HUDEP-2 (cell line): ENCODE data around the gene OR2T29.
"Not testable (repeated sequence)": the region's sequence is repeated elsewhere in the genome, so short reads cannot be mapped to it uniquely, and the experiment has no call there.

Source experiments
- DNase-seq, 76 experiments: peaks; one replicate each; lab custom pipeline; 2025; ENCODE audit not compliant: unreplicated experiment in 76 of 76; lab: John Stamatoyannopoulos, UW

Gene OR2T29

GRCh38 chr1:248562672-248563071 is at the start of gene OR2T29:
TSS of gene OR2T29 (minus strand) at chr1:248562772. CDS start at chr1:248559491, 3,281 bp downstream.
- not testable (repeated sequence) for DNase-seq

GRCh38 chr1:248611883-248612414 is 49.4 kb upstream of the OR2T29 start:
- no peak for DNase-seq

- no peak for DNase-seq
Measured at GRCh38 chr1:248610301-248610700, 47.7 kb upstream of the OR2T29 start.

DNA sequence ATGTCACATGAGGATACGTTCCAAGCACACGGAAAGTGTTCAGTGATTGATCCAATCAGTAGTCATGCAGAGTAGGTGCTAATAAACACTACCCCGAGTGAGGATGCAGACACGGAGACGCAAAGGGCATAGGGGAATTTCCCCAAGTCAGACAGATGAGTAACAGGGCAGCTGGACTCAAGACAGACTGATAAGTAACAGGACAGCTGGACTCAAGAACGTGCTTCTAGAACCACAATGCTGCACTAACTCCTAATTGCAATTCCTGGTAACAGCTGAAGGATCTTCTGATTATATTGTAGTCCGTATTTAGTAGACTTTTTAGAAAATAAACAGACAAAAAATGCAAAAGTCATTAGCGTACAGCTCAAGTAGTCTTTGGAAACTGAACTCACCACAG is 36.8 kb upstream of the OR2T29 start:
- DNase-seq = no peak

DNA sequence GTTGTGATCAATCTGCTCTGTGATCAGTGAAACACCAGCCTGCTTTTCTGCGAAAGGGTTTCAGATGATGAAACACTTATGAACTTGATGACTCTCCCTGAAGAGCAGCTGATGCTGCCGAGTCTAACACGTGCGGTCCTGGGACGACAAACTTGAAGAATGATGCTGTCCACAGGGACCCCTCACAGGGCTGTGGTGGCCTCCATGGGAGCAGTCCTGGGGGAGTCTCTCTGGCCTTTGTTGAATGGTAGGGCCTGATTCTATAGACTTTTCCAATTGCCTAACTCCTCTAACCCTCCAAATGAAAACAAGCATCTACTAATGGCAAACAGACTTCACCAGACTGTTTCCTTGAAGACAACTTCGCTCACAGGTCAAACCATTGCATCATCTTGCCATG is 35.0 kb upstream of the OR2T29 start, which contains the start of gene OR2T10:
Gene OR2T10, minus strand, starts transcription at position 112 of the 400 bp plus-strand sequence. CDS start 3,932 bp downstream, outside the sequence.
- DNase-seq = no peak

GRCh38 chr1:248596615-248597014 is 34.0 kb upstream of the OR2T29 start:
- DNase-seq = no peak

- DNase-seq = no peak
Measured at GRCh38 chr1:248593226-248593625, 30.7 kb upstream of the OR2T29 start.

DNA sequence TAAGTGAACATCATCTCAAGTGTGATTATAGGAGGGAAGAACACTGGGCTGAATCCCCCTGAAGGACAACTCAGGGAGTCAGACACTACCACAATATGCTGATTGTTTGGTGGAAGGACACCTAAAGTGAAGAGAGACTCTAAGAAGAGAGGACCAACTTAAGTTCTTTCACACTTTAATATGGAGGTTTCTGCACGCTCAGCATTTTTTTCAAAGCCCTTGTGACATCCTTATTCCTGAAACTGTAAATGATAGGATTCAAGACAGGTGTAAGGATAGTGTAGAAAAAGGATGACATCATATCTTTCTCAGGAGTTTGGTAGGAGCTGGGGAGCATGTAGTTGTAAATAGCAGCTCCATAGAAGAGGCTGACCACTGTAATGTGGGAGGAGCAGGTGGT is 30.1 kb upstream of the OR2T29 start:
- no peak for DNase-seq

DNA sequence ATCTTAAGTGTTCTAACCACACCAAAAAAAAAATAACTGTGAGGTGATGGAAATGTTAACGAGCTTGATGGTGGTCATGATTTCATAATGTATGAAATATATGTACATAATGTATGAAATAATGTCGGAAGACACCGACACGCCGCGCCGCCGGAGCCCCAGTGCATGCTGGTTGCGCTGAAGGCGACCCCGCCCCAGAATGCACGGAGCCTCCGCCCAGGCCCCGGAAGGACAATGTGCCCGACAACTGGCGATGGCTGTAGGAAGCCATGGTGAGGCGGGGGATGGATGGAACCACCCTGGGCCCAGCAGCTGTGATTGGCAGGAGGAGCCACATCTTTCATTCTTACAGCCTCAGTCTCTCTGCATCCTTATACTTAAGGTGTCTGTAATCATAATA is 27.5 kb upstream of the OR2T29 start:
- no peak for DNase-seq

GRCh38 chr1:248589334-248589733 is 26.8 kb upstream of the OR2T29 start:
- no peak for DNase-seq

- DNase-seq = no peak
Measured at GRCh38 chr1:248585266-248585665, 22.7 kb upstream of the OR2T29 start.

DNA sequence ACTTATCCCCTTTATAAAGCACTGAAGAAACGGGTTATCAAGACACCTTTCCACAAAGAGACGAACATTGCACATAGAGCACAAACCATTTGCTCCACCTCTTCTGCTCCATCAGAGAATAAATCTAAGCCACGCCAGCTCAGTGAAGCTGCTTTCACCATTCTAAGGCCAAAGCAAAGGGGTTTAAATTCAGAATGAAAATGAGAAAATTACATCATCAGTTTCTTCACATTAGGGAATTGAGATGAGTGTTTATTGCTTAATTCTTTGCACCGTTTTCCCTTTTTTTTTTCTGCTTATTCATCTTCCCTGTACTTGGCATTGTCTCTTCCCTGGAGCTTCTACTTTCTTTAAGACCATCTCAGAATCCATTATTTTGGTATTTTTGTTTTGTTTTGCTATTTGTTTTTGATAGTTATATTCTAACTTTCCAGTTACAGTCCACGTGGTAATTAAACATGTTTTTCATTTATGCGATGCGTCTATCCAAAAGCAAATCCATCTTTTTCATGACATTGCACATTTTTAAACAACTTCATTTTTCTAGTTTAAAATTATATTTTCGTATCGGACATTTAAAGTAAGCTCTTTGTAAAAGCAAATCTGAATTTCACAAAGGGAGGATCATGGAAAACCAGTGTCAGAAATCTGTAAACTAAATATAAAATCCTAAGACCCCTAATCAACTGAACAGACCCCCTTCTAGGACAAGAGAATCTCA is 13.8 kb upstream of the OR2T29 start:
- DNase-seq = no peak

- DNase-seq = not testable (repeated sequence)
Measured at GRCh38 chr1:248574657-248575056, 12.1 kb upstream of the OR2T29 start, which contains the start of gene OR2T34. TSS of gene OR2T34 (minus strand) at chr1:248574757. CDS start at chr1:248574757, 0 bp downstream.

DNA sequence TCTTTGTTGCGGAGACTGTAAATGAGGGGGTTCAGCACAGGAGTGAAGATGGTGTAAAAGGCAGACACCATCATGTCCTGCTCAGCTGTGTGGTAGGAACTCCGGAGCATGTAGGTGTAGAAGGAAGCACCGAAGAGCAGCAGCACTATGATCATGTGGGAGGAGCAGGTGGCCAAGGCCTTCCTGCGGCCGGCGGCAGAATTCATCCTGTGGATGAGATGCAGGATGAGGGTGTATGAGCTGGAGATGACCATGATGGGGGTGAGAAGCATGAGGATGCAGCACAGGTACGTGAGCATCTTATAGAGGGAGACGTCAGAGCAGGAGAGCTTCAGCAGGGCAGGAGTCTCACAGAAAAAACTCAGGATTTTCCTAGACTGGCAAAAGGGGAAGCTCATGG is 11.3 kb upstream of the OR2T29 start:
- DNase-seq = not testable (repeated sequence)

DNA sequence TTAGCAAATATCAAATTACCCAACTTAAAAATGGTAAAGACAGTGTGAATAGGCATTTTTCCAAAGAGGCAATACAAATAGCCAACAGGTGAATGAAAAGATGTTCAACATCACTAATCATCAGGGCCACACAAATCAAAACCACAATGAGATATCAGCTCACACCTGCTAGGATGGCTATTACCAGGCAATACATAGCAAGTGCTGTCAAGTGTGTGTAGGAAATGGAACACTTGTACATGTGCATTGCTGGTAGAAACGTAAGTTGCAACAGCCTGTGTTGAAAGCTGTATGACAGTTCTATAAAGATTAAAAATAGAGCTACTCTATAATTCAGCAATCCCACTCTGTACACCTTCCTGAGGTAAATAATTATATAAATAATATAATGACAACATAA is 9.5 kb upstream of the OR2T29 start:
- not testable (repeated sequence) for DNase-seq

- not testable (repeated sequence) for DNase-seq
Measured at GRCh38 chr1:248570811-248571210, 8.2 kb upstream of the OR2T29 start.

GRCh38 chr1:248569049-248569448 is 6.5 kb upstream of the OR2T29 start:
- not testable (repeated sequence) for DNase-seq

DNA sequence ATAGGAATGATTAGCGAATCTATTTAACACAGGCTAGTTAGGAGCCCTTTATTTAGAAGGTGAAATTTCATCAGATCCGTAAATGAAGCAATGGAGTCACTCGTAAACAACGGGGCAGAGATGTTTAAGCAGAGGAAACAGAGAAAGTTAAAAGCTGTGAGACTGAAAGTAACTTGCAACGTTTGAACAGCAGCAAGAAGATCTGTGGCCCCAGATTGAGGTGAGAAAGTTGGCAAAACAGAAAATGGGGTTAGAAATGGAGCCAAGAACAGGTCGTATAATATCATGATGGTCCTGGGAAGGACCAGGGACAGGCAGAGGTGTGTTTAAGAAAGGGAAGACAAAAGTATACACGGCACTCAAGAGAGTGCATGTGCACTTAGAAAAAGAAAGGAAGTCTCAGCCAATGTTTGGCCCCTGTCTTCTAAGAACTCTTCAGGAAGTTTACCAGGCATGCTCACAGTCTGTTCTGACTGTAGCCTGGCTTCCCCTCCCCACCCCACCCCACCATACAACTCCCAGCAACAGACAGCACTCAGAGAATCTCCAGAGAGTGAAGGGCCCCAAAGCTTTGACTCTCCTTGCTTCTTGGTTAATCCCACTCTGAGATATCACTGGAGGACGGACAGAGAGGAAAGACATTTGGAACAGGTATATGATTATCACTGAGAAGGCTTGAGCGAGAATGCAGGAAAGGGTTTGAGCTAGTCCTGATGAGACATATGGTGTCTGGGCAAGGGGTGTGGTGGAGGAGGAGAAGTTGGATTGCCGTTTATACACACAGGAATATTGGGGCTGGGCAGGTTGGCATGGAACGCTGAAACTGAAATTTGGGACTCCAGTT is 3.2 kb upstream of the OR2T29 start:
- not testable (repeated sequence) for DNase-seq

GRCh38 chr1:248551027-248551426 is 11.5 kb downstream of the OR2T29 start:
- not testable (repeated sequence) for DNase-seq

- DNase-seq = not testable (repeated sequence)
Measured at GRCh38 chr1:248547383-248547782, 15.2 kb downstream of the OR2T29 start.

GRCh38 chr1:248537449-248537848 is 25.1 kb downstream of the OR2T29 start:
- not testable (repeated sequence) for DNase-seq
